Nephron (organoid): Measurements from ENCODE around the gene RPRD1B.

Experiments used
- H3K27ac Mint-ChIP-seq, 3 experiments: 2 replicates each; pipeline ENCODE4 v1.8.0; 2020; ENCODE audit warnings: mixed read lengths in 3 of 3, mild to moderate bottlenecking in 2 of 3, moderate library complexity in 1 of 3
- H3K27me3 Mint-ChIP-seq: 2 replicates; pipeline ENCODE4 v1.8.0; 2021; ENCODE audit warnings: low read depth, mild to moderate bottlenecking, moderate library complexity, mixed read lengths
- H3K36me3 Mint-ChIP-seq: 2 replicates; pipeline ENCODE4 v1.8.0; 2020; ENCODE audit warnings: low read depth, mixed read lengths
- H3K4me1 Mint-ChIP-seq: 2 replicates; pipeline ENCODE4 v1.8.0; 2020; ENCODE audit warnings: mixed read lengths
- H3K4me3 Mint-ChIP-seq, 3 experiments: 2 replicates each; pipeline ENCODE4 v1.8.0; 2020; ENCODE audit warnings: mild to moderate bottlenecking in 3 of 3, mixed read lengths in 3 of 3, moderate library complexity in 2 of 3
- H3K9me3 Mint-ChIP-seq: 2 replicates; pipeline ENCODE4 v1.8.0; 2020; ENCODE audit warnings: mixed read lengths
- CTCF ChIP-seq, 3 experiments: fragments of 200-600 bp; sonication (generic); IDR thresholded peaks; one replicate each; pipeline ENCODE4 v1.5.0; 2021; ENCODE audit warnings: antibody characterized with exemption in 3 of 3; ENCODE audit not compliant: unreplicated experiment in 3 of 3

RPRD1B gene

GRCh38 chr20:38066969-38067716, 33.6 kb downstream of the RPRD1B start:
- H3K4me3 Mint-ChIP-seq = no peak overlapping the region
- H3K4me1 Mint-ChIP-seq = peaks cover 26% of the 10 kb centered on the region
- peak overlapping the region; percentile 33 to 73 (median 49) for H3K27ac Mint-ChIP-seq
- TF ChIP-seq CTCF (IDR thresholded peaks at IDR 0.05; ENCODE audit: unreplicated experiment in 3 of 3) = no peak
- peaks cover 79% of the 10 kb centered on the region for H3K36me3 Mint-ChIP-seq
- H3K27me3 Mint-ChIP-seq = no peaks in the 10 kb centered on the region
- no peaks in the 10 kb centered on the region for H3K9me3 Mint-ChIP-seq

GRCh38 chr20:38067717-38068365, 34.3 kb downstream of the RPRD1B start:
- H3K9me3 Mint-ChIP-seq = no peaks in the 10 kb centered on the region
- TF ChIP-seq CTCF (IDR thresholded peaks at IDR 0.05; ENCODE audit: unreplicated experiment in 3 of 3) = no peak
- H3K27me3 Mint-ChIP-seq = no peaks in the 10 kb centered on the region

GRCh38 chr20:38072898-38073297, 39.4 kb downstream of the RPRD1B start:
- Mint-ChIP-seq H3K27ac (peak overlapping the region; percentile 67 to 78 (median 76)), H3K9me3 (no peaks in the 10 kb centered on the region), H3K36me3 (peaks cover 68% of the 10 kb centered on the region), H3K4me1 (peaks cover 57% of the 10 kb centered on the region), H3K4me3 (no peak overlapping the region), H3K27me3 (no peaks in the 10 kb centered on the region)
- TF ChIP-seq CTCF (IDR thresholded peaks at IDR 0.05; ENCODE audit: unreplicated experiment in 3 of 3) = no peak

More at GRCh38 chr20:38067717-38068365, 34.3 kb downstream of the RPRD1B start:
- peaks cover 33% of the 10 kb centered on the region for H3K4me1 Mint-ChIP-seq
- peaks cover 85% of the 10 kb centered on the region for H3K36me3 Mint-ChIP-seq
- no peak overlapping the region for H3K4me3 Mint-ChIP-seq
- H3K27ac Mint-ChIP-seq = peak overlapping the region; percentile 33 to 73 (median 49)

- Mint-ChIP-seq H3K27me3 (no peaks in the 10 kb centered on the region), H3K36me3 (peaks cover 69% of the 10 kb centered on the region), H3K4me1 (peaks cover 60% of the 10 kb centered on the region), H3K27ac (peak overlapping the region; percentile 67 to 78 (median 76)), H3K4me3 (no peak overlapping the region), H3K9me3 (no peaks in the 10 kb centered on the region)
- TF ChIP-seq CTCF (IDR thresholded peaks at IDR 0.05; ENCODE audit: unreplicated experiment in 3 of 3) = peak; percentile 69 to 77 (median 75)
Observed at GRCh38 chr20:38073307-38074071, 39.9 kb downstream of the RPRD1B start.

GRCh38 chr20:38075161-38075998, 41.8 kb downstream of the RPRD1B start:
- H3K4me3 Mint-ChIP-seq = peak overlapping the region in 2 of 3 experiments; percentile 2 to 3
- no peaks in the 10 kb centered on the region for H3K27me3 Mint-ChIP-seq
- H3K27ac Mint-ChIP-seq = peak overlapping the region; percentile 77 to 84 (median 78)
- no peak for TF ChIP-seq CTCF (IDR thresholded peaks at IDR 0.05; ENCODE audit: unreplicated experiment in 3 of 3)
- peaks cover 71% of the 10 kb centered on the region for H3K36me3 Mint-ChIP-seq
- H3K9me3 Mint-ChIP-seq = peaks cover 6% of the 10 kb centered on the region
- peaks cover 58% of the 10 kb centered on the region for H3K4me1 Mint-ChIP-seq
